GM12875 (cell line): ENCODE data around the gene BPIFA1.

Source experiments
- H3K4me3 ChIP-seq: one replicate; pipeline ENCODE4 v1.5.1; 2011; ENCODE audit warnings: low read depth, low read length, control low read depth
- CTCF ChIP-seq: IDR thresholded peaks from 2 replicates; pipeline ENCODE4 v1.5.1; 2011; ENCODE audit warnings: low read depth, mild to moderate bottlenecking, control low read depth, inconsistent platforms, low read length, moderate library complexity, borderline replicate concordance; ENCODE audit not compliant: insufficient read depth

Gene BPIFA1

GRCh38 chr20:33235696-33236095, at the start of gene BPIFA1:
Gene BPIFA1, plus strand, starts transcription at chr20:33235996. Its CDS starts 1,716 bp downstream, at chr20:33237712.
- no peak for TF ChIP-seq CTCF
- H3K4me3 ChIP-seq = no peak within 1 kb of the TSS

GRCh38 chr20:33187491-33187890, 48.3 kb upstream of the BPIFA1 start:
- TF ChIP-seq CTCF = no peak
- no peak overlapping the region for H3K4me3 ChIP-seq

- no peak for TF ChIP-seq CTCF
- no peak overlapping the region for H3K4me3 ChIP-seq
Observed at GRCh38 chr20:33188421-33188820, 47.4 kb upstream of the BPIFA1 start.

GRCh38 chr20:33191484-33191883, 44.3 kb upstream of the BPIFA1 start:
- H3K4me3 ChIP-seq = no peak overlapping the region
- no peak for TF ChIP-seq CTCF

- no peak overlapping the region for H3K4me3 ChIP-seq
- TF ChIP-seq CTCF = no peak
Observed at GRCh38 chr20:33191955-33192354, 43.8 kb upstream of the BPIFA1 start.

- H3K4me3 ChIP-seq = no peak overlapping the region
- no peak for TF ChIP-seq CTCF
Observed at GRCh38 chr20:33192912-33193501, 42.8 kb upstream of the BPIFA1 start.

GRCh38 chr20:33199026-33199425, 36.8 kb upstream of the BPIFA1 start:
- no peak for TF ChIP-seq CTCF
- H3K4me3 ChIP-seq = no peak overlapping the region
